ENCODE results near the gene BEX1. TPM values are rescaled to one million over a fixed set of nuclear protein-coding genes. Genes with fewer than 3 reads are reported as not detected.

Gene BEX1
- total RNA-seq, 1 donor = 4.7 TPM

DNA sequence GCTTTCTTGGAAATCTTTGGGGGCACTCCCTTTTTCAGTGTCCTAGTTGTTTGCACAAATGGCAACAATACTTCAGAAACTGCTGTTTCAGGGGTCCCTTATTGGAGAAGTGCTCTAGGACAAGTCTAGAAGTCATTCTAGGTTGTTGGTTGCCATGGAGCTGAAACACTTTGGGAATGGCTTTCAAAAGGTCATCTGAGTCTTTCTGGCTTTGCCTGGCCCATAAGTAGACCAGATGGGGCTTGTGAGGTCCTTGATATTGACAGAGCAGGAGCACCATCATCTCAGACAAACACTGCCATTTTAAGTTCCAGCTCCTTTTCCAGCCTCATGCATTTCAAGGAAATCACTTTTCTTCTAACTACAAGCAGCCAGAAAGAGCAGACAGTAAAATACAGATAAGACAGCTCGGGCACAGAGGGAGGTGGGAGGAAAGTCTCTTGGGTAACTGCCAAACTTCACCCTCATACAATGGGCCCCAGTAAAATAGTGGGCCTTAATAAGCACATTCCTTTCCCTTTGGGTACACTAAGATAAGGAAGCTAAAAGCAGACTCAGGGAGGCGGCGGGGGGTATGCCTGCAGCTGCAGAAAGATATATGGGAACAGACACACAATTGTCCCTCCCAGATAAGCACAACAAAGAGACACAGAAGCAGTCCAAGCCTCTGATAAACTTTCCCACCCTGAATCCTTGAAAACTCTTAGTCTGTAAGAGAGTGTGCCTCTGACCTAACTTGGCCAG, 37.5 kb upstream of the BEX1 start:
- Histone ChIP-seq H3K9me3 (ENCODE audit: low read depth, low read length) (no peaks in the 10 kb centered on the region), H3K79me2 (ENCODE audit: insufficient read depth, low read length) (no peaks in the 10 kb centered on the region), H2AFZ (ENCODE audit: low read length) (no peak overlapping the region), H4K20me1 (ENCODE audit: insufficient read depth, low read length) (no peaks in the 10 kb centered on the region), H3K4me3 (ENCODE audit: insufficient read depth, low read length) (no peak overlapping the region), H3K4me1 (ENCODE audit: insufficient read depth, low read length) (no peaks in the 10 kb centered on the region), H3K4me2 (ENCODE audit: insufficient read depth, low read length) (no peak overlapping the region), H3K27me3 (ENCODE audit: insufficient read depth, low read length) (peaks cover 8% of the 10 kb centered on the region), H3K36me3 (ENCODE audit: insufficient read depth, low read length) (no peaks in the 10 kb centered on the region), H3K27ac (ENCODE audit: low read depth, low read length) (no peak overlapping the region)
- TF ChIP-seq, protein P1, sequence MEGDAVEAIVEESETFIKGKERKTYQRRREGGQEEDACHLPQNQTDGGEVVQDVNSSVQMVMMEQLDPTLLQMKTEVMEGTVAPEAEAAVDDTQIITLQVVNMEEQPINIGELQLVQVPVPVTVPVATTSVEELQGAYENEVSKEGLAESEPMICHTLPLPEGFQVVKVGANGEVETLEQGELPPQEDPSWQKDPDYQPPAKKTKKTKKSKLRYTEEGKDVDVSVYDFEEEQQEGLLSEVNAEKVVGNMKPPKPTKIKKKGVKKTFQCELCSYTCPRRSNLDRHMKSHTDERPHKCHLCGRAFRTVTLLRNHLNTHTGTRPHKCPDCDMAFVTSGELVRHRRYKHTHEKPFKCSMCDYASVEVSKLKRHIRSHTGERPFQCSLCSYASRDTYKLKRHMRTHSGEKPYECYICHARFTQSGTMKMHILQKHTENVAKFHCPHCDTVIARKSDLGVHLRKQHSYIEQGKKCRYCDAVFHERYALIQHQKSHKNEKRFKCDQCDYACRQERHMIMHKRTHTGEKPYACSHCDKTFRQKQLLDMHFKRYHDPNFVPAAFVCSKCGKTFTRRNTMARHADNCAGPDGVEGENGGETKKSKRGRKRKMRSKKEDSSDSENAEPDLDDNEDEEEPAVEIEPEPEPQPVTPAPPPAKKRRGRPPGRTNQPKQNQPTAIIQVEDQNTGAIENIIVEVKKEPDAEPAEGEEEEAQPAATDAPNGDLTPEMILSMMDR (IDR thresholded peaks at IDR 0.05; ENCODE audit: extremely low read depth, low read depth, low read length) = no peak
- DNase-seq (ENCODE audit: insufficient read length, low spot score, missing footprints) = no peak

DNA sequence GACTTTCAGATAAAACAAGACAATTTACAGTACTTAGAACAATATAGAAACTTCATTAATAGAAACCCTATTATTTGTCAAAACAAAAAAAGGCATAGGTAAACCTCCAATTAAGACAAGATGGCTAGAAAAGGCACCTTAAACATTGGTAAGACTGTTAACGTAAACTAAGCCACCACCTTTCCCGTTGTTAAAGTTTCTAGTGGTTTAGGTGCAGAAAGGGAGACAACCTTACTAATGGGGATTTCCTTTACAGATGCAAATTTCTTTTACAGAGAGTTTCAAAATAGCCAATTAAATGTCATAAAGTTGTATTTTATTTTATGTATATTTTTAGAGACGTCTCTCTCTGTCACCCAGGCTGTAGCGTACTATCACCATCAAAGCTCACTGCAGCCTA, 36.5 kb upstream of the BEX1 start:
- Histone ChIP-seq H3K4me2 (ENCODE audit: insufficient read depth, low read length) (no peak overlapping the region), H3K9me3 (ENCODE audit: low read depth, low read length) (no peaks in the 10 kb centered on the region), H3K36me3 (ENCODE audit: insufficient read depth, low read length) (no peaks in the 10 kb centered on the region), H4K20me1 (ENCODE audit: insufficient read depth, low read length) (no peaks in the 10 kb centered on the region), H3K27me3 (ENCODE audit: insufficient read depth, low read length) (peaks cover 10% of the 10 kb centered on the region), H2AFZ (ENCODE audit: low read length) (no peak overlapping the region), H3K4me1 (ENCODE audit: insufficient read depth, low read length) (no peaks in the 10 kb centered on the region), H3K27ac (ENCODE audit: low read depth, low read length) (no peak overlapping the region), H3K79me2 (ENCODE audit: insufficient read depth, low read length) (no peaks in the 10 kb centered on the region), H3K4me3 (ENCODE audit: insufficient read depth, low read length) (no peak overlapping the region)
- TF ChIP-seq, protein P1 (IDR thresholded peaks at IDR 0.05; ENCODE audit: extremely low read depth, low read depth, low read length) = no peak
- DNase-seq (ENCODE audit: insufficient read length, low spot score, missing footprints) = no peak

DNA sequence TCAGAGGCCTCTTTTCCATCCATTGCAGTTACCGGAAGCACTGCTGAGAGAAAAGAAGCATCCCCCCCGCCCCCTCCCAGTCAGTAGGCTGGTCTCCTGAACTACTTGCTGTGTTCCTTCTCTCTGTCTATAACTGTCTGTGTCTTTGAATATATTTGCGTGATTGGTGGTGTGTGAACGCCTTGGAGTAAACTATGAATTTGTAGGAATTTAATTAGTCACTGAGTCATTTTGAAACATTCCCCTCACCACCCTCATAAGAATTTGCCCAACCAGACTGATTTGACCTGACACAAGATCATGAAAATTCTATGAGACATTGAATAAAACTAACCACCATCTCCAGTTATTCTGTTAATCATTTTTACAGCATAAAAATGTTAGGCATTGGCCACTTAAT, 35.7 kb upstream of the BEX1 start:
- Histone ChIP-seq H2AFZ (ENCODE audit: low read length) (no peak overlapping the region), H3K4me3 (ENCODE audit: insufficient read depth, low read length) (no peak overlapping the region), H3K27ac (ENCODE audit: low read depth, low read length) (no peak overlapping the region), H3K9me3 (ENCODE audit: low read depth, low read length) (no peaks in the 10 kb centered on the region), H3K36me3 (ENCODE audit: insufficient read depth, low read length) (no peaks in the 10 kb centered on the region), H3K27me3 (ENCODE audit: insufficient read depth, low read length) (peaks cover 10% of the 10 kb centered on the region), H3K4me1 (ENCODE audit: insufficient read depth, low read length) (no peaks in the 10 kb centered on the region), H3K79me2 (ENCODE audit: insufficient read depth, low read length) (no peaks in the 10 kb centered on the region), H3K4me2 (ENCODE audit: insufficient read depth, low read length) (no peak overlapping the region), H4K20me1 (ENCODE audit: insufficient read depth, low read length) (no peaks in the 10 kb centered on the region)
- no peak for DNase-seq (ENCODE audit: insufficient read length, low spot score, missing footprints)
- TF ChIP-seq, protein P1 (IDR thresholded peaks at IDR 0.05; ENCODE audit: extremely low read depth, low read depth, low read length) = no peak

DNA sequence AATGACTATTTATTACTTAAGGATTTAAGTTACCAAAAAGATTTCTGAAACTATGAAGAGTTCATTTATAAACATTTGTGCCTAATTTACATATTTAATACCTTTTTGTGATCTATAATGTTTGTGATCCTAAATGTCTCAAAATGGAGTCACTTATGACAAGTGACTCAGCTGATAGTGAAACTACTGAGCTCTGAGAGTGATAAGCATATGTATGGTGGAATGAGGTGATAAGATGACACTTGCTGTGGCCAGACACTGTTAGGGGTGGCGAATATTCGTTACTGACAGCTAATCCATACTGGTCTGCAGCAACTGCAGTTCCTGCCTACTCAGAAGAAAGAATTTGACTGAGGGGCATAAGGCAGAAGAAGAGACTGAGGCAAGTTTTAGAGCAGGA, 34.5 kb upstream of the BEX1 start:
- Histone ChIP-seq H3K36me3 (ENCODE audit: insufficient read depth, low read length) (no peaks in the 10 kb centered on the region), H3K9me3 (ENCODE audit: low read depth, low read length) (no peaks in the 10 kb centered on the region), H3K4me2 (ENCODE audit: insufficient read depth, low read length) (no peak overlapping the region), H3K27ac (ENCODE audit: low read depth, low read length) (no peak overlapping the region), H3K4me1 (ENCODE audit: insufficient read depth, low read length) (no peaks in the 10 kb centered on the region), H4K20me1 (ENCODE audit: insufficient read depth, low read length) (no peaks in the 10 kb centered on the region), H3K27me3 (ENCODE audit: insufficient read depth, low read length) (peaks cover 10% of the 10 kb centered on the region), H3K4me3 (ENCODE audit: insufficient read depth, low read length) (no peak overlapping the region), H3K79me2 (ENCODE audit: insufficient read depth, low read length) (no peaks in the 10 kb centered on the region), H2AFZ (ENCODE audit: low read length) (no peak overlapping the region)
- DNase-seq (ENCODE audit: insufficient read length, low spot score, missing footprints) = no peak
- TF ChIP-seq, protein P1 (IDR thresholded peaks at IDR 0.05; ENCODE audit: extremely low read depth, low read depth, low read length) = no peak
